Measurements from ENCODE around the gene POLR3A.
"Not testable (repeated sequence)": the region's sequence is repeated elsewhere in the genome, so short reads cannot be mapped to it uniquely, and the experiment has no call there.

The POLR3A gene

DNA sequence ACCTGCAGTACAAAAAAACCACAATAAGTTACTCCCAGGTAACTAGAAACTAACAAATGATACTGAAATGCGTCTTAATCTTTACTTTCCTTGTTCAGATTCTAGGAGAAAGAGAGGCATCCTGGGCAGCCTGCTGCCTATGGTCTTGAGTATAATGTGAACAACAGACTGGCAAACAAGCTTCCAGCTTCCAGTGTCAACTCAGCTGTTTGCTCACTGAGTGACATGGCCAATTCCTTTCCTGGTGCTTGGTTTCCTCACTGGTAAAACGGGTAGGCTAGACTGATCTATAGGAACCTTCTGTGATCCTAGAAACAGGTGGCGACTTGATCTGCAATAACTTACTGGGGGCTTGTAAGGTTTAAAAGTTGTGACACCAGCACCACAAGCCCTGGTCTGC is 10.1 kb downstream of the POLR3A start:
- DNase-seq = no peak

DNA sequence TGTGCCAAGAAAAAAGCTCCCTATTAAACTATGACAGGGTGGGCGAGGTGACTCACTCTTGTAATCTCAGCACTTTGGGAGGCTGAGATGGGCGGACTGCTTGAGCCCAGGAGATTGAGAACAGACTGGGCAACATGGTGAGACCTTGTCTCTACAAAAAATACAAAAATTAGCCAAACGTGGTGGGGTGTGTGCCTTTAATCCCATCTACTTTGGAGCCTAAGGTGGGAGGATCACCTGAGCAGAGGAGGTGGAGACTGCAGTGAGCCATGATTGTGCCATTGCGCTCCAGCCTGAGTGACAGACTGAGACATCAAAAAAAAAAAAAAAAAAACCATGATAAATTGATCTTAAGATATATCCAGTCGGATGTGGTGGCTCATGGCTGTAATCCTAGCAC is 11.5 kb downstream of the POLR3A start:
- DNase-seq = no peak

- DNase-seq = no peak
Observed at GRCh38 chr10:78015546-78015945, 13.8 kb downstream of the POLR3A start.

GRCh38 chr10:78013564-78013963 is 15.8 kb downstream of the POLR3A start:
- DNase-seq = no peak

GRCh38 chr10:78011065-78011464 is 18.2 kb downstream of the POLR3A start:
- no peak for DNase-seq

- DNase-seq = no peak
Observed at GRCh38 chr10:78010278-78010677, 19.0 kb downstream of the POLR3A start.

DNA sequence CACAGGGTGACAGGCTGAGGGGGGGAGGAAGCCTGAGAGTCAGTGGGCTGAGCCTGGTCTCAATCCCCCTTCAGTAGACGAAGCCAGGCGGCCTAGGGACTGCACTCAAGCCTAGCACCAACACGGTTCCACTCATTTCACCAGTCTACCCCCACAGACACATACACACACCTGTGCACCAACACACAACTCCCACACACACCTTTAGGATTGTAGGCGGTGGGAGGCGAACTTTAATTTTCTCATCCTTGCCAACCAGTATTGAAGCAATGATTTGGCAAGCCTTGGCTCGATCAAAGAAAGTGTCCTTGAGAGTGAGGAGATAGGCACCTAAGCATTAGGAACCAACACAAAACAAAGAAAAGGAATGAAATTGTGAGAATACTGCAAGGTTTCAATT is 19.7 kb downstream of the POLR3A start:
- DNase-seq = no peak

- no peak for DNase-seq
Observed at GRCh38 chr10:78007172-78007571, 22.1 kb downstream of the POLR3A start.

- DNase-seq = no peak
Observed at GRCh38 chr10:78004215-78005026, 24.9 kb downstream of the POLR3A start.

DNA sequence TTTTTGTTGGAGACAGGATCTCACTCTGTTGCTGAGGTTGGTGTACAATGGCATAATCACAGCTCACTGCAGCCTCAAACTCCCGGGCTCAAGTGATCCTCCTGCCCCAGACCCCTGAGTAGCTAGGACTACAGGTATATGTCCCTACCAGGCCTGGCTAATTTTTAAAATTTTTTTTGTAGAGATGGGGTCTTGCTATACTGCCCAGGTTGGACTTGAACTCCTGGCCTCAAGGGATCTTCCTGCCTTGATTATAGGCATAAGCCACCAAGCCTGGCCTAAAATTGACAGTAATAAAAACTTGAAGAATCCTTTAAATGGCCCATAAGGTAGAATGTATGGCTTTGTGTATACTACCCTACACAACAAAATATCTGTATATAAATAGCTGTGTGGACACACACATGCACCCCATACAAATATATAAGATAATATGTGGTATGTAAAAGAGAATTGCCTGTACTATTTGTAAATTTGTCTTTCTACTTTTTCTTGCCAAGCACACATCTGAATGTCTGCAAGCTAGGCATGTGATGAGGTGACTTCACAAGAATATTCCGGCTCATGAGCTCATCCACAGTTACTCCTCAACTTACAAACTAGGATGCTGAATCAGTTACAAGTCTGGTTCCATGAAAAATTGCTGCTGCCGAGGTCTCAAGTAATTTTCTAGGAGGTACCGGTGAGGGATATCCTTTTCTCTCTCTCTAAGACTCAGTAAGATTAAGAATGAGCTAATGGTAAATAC is 26.6 kb downstream of the POLR3A start:
- no peak for DNase-seq

DNA sequence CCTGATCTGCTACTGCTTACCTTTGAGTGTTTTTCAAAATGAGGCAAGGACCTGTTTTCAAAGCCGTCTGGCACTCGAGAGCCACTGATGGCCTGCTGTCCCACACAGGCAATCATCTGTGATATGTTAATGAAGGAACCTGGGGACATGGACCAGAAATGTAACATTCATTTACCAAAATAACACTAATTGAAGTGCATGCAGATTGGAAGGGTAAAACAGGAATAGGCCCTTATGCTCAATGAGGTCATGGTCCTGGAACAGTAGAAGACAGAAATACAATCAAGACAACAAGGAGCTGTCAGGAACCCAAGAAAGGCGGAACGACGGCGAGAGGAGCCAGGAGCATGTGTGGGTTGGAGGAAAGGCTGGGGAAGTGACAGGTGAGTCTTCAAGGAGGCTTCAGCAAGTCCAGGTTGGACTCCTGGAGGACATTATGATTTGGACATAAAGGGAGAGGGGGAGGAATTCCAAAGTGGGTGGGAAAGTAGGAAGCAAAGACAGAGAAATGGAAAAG is 28.3 kb downstream of the POLR3A start:
- no peak for DNase-seq

DNA sequence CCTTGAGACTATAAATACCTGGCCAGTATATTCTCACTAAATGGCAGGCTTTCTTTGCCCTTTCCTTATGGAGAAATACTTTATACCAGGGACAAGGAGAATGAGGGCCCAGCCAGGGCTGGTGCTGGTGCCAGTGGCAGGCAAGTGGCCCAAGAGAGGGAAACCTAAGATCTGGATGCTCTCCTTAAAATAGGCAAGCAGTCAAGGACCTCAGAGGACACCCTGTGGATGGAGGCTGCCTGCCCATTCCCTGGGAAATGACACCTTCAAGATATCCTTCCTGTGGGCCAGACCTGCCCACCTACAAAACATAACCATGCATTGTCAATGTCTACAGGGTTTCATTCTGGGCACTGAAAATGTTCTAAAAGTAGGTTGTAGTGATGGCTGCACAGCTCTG is 29.1 kb downstream of the POLR3A start:
- DNase-seq = no peak

- not testable (repeated sequence) for DNase-seq
Observed at GRCh38 chr10:77998780-77999179, 30.5 kb downstream of the POLR3A start.

- no peak for DNase-seq
Observed at GRCh38 chr10:77993620-77994019, 35.7 kb downstream of the POLR3A start.

GRCh38 chr10:77989081-77989724 is 40.1 kb downstream of the POLR3A start:
- no peak for DNase-seq

GRCh38 chr10:77987671-77988255 is 41.6 kb downstream of the POLR3A start:
- DNase-seq = no peak

GRCh38 chr10:77984986-77985385 is 44.3 kb downstream of the POLR3A start:
- no peak for DNase-seq

DNA sequence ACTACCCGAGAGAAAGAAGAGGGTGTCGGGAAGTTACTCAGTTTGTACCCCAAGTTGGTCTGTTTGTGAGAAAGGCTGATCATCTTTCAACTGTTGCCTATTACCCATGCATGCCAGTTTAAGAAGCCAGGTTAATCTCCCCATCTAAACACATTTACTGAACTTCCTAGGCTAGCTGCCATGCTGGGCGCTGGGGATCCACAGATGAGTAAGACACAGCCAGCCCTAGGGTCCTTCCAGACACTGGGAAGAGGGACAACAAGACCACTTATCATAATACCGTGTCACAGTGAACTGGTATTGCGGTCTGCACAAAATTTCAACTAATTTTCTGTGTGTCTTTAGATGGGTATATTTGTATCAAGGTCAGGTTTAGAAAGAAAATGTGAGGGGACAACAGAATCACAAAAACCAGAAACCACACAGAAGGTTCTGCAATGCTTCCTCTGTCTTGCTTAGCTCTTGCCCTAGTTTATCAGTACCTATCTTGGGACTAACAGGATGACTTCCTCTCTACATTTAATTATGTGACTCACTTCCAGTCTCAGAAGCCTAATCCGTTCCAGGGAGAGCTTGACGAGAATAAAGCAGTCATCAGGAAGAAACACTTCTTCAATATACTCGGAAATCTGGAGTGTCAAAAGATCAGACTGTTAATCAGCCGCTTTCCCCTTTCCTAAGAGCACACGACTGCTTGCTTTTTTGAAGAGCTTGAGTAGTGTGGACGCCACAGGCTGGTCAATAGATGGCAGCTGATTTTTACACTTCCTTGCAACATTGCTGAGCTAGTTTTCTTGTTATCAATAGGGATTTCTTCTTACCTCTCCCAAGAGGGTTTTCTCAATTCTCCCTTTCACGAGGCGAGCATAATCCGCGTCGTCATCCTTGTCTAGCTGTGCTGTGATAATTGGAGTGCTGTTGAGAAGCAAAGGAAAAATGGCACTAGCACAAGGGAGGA is 45.7 kb downstream of the POLR3A start:
- DNase-seq = no peak

DNA sequence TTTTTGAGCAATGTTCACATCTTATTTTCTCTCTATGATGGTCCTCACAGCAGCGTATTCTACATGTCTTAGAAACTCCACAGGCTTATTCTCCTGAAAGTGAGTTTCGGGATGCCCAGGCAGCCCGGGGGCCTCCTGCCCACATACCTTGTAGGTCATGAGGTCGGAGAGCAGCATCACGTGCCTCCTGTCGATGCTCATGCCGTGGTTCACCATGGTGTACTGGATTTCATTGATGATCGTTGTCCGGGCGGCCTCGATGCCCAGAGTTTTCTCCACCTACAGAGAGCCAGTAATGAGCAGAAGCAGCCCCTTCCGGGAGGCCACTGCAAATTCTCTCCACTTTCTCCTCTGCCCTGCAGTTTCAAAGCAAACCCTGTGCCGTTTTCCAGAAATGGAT is 48.0 kb downstream of the POLR3A start:
- DNase-seq = no peak

DNA sequence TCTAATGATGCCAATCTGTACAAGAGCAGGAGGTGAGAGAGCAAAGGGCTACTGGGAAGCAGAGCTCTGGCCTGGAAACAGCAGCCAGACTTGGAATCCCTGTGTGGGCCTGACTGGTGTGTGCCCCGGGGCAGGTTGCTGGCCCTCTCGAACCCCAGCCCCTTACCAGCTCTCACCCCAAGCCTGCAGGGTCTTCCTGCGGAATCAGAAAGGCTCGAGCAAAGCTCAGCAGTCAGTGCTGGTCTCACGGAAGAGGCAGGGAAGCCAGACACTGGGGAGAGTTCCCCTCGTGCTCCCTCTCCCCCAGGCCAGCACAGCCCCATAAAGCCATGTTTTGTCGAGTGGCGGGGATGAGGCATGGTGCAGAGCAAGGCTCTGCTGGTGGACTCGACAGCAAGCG is 50.1 kb downstream of the POLR3A start:
- no peak for DNase-seq

DNA sequence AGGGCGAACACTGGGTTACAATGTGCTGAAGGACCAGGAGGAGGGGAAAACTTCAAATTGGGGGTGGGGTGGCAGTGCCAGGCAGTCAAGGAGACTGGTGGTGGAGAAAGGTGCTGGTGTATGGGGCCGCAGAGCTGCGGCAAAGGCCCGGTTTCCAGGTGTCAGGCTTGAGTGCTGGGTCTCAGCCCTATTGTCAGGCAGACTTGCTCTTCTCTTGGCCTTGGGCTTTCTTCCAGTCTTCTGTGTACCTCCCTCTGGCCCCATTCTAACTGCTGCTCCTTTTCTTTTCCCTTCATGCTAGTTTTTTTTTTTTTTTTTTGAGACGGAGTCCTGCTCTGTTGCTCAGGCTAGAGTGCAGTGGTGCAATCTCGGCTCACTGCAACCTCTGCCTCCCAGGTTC is 51.0 kb downstream of the POLR3A start:
- DNase-seq = no peak

DNA sequence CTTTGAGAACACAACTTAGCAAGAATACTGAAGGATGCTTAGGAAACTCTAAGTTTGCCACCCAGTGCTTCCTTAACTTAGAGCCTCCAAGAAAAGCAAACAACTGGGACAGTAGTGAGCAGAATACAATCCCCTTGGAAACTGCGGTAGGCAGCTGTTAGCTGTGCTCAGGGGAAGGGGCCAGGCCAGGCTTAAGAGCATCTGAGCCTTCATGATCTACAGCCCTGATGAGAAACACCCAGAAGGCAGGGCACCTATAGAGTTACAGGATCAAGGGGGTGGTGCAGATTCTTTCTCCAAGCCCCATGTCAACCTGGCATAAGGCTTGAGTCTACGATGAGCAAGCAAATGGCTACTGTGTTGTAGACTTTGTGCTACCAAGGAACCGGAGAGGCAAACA is 51.4 kb downstream of the POLR3A start:
- DNase-seq = no peak
